HEK293 (cell line): ENCODE measurements around the gene FIBCD1.

Source experiments
- GLI2 ChIP-seq: fragments of 450-650 bp; formaldehyde crosslinking; IDR thresholded peaks from 2 replicates; pipeline ENCODE4; 2017; ENCODE audit warnings: missing biosample characterization, missing genetic modification characterization, low read depth, borderline replicate concordance
- GLIS2 ChIP-seq: fragments of 450-650 bp; formaldehyde crosslinking; IDR thresholded peaks from 2 replicates; pipeline ENCODE4 v1.5.1; 2016; ENCODE audit warnings: missing biosample characterization, missing genetic modification characterization
- OVOL3 ChIP-seq: fragments of 450-650 bp; formaldehyde crosslinking; IDR thresholded peaks from 2 replicates; pipeline ENCODE4 v1.5.1; 2016; ENCODE audit warnings: missing biosample characterization, missing genetic modification characterization
- SCRT1 ChIP-seq: fragments of 450-650 bp; formaldehyde crosslinking; IDR thresholded peaks from 2 replicates; pipeline ENCODE4 v1.5.1; 2016; ENCODE audit warnings: missing biosample characterization, missing genetic modification characterization, borderline replicate concordance
- YY2 ChIP-seq: fragments of 450-650 bp; formaldehyde crosslinking; IDR thresholded peaks from 2 replicates; pipeline ENCODE4 v1.5.1; 2016; ENCODE audit warnings: missing biosample characterization, missing genetic modification characterization
- ZBTB17 ChIP-seq: fragments of 450-650 bp; formaldehyde crosslinking; IDR thresholded peaks from 2 replicates; pipeline ENCODE4 v1.5.1; 2016; ENCODE audit warnings: missing biosample characterization, missing genetic modification characterization
- ZBTB20 ChIP-seq: fragments of 450-650 bp; formaldehyde crosslinking; IDR thresholded peaks from 2 replicates; pipeline ENCODE4 v1.5.1; 2016; ENCODE audit warnings: missing biosample characterization, missing genetic modification characterization
- ZFP69B ChIP-seq: fragments of 450-650 bp; formaldehyde crosslinking; IDR thresholded peaks from 2 replicates; pipeline ENCODE4 v1.5.1; 2016; ENCODE audit warnings: missing biosample characterization, missing genetic modification characterization
- ZNF221 ChIP-seq: fragments of 450-650 bp; formaldehyde crosslinking; IDR thresholded peaks from 2 replicates; pipeline ENCODE4 v1.5.1; 2017; ENCODE audit warnings: missing biosample characterization, missing genetic modification characterization, borderline replicate concordance
- ZNF23 ChIP-seq: fragments of 450-650 bp; formaldehyde crosslinking; IDR thresholded peaks from 2 replicates; pipeline ENCODE4 v1.5.1; 2016; ENCODE audit warnings: missing biosample characterization, missing genetic modification characterization, borderline replicate concordance
- ZNF248 ChIP-seq: fragments of 450-650 bp; formaldehyde crosslinking; IDR thresholded peaks from 2 replicates; pipeline ENCODE4 v1.5.1; 2017; ENCODE audit warnings: missing biosample characterization, missing genetic modification characterization
- ZNF549 ChIP-seq: fragments of 450-650 bp; IDR thresholded peaks from 2 replicates; pipeline ENCODE4 v1.5.1; 2018; ENCODE audit warnings: missing biosample characterization, missing genetic modification characterization, mild to moderate bottlenecking, inconsistent platforms, moderate library complexity
- ZNF600 ChIP-seq: fragments of 450-650 bp; formaldehyde crosslinking; IDR thresholded peaks from 2 replicates; pipeline ENCODE4 v1.5.1; 2016; ENCODE audit warnings: missing biosample characterization, missing genetic modification characterization
- ZNF664 ChIP-seq: fragments of 450-650 bp; formaldehyde crosslinking; IDR thresholded peaks from 2 replicates; pipeline ENCODE4 v1.5.1; 2016; ENCODE audit warnings: missing biosample characterization, missing genetic modification characterization
- ZNF76 ChIP-seq: fragments of 450-650 bp; formaldehyde crosslinking; IDR thresholded peaks from 2 replicates; pipeline ENCODE4; 2016; ENCODE audit warnings: low read depth, missing biosample characterization, missing genetic modification characterization, borderline replicate concordance
- ZNF777 ChIP-seq: fragments of 450-650 bp; formaldehyde crosslinking; IDR thresholded peaks from 2 replicates; pipeline ENCODE4 v1.5.1; 2017; ENCODE audit warnings: missing biosample characterization, missing genetic modification characterization, borderline replicate concordance
- ZSCAN23 ChIP-seq: fragments of 450-650 bp; formaldehyde crosslinking; IDR thresholded peaks from 2 replicates; pipeline ENCODE4 v1.5.1; 2016; ENCODE audit warnings: missing biosample characterization, missing genetic modification characterization
- TF ChIP-seq, protein P1 (sequence below): fragments of 450-650 bp; formaldehyde crosslinking; IDR thresholded peaks from 2 replicates; pipeline ENCODE4 v1.5.1; 2016; ENCODE audit warnings: missing biosample characterization, missing genetic modification characterization
- TF ChIP-seq, protein P2 (sequence below): fragments of 450-650 bp; formaldehyde crosslinking; optimal IDR thresholded peaks from 2 replicates; pipeline ENCODE3; 2016; ENCODE audit warnings: missing biosample characterization, mild to moderate bottlenecking, missing genetic modification characterization
- TF ChIP-seq, protein P3 (sequence below): fragments of 450-650 bp; formaldehyde crosslinking; IDR thresholded peaks from 2 replicates; pipeline ENCODE4 v1.5.1; 2016; ENCODE audit warnings: missing biosample characterization, missing genetic modification characterization
- TF ChIP-seq, protein P4 (sequence below): fragments of 450-650 bp; formaldehyde crosslinking; IDR thresholded peaks from 2 replicates; pipeline ENCODE4 v1.5.1; 2017; ENCODE audit warnings: missing biosample characterization, missing genetic modification characterization
- TF ChIP-seq, protein P5 (sequence below): fragments of 450-650 bp; formaldehyde crosslinking; IDR thresholded peaks from 2 replicates; pipeline ENCODE4 v1.5.1; 2016; ENCODE audit warnings: missing biosample characterization, missing genetic modification characterization
- TF ChIP-seq, protein P6 (sequence below): fragments of 450-650 bp; formaldehyde crosslinking; IDR thresholded peaks from 2 replicates; pipeline ENCODE4 v1.5.1; 2016; ENCODE audit warnings: missing biosample characterization, missing genetic modification characterization
- TF ChIP-seq, protein P7 (sequence below): fragments of 450-650 bp; formaldehyde crosslinking; IDR thresholded peaks from 2 replicates; pipeline ENCODE4 v1.5.1; 2016; ENCODE audit warnings: missing biosample characterization, missing genetic modification characterization
- TF ChIP-seq, protein P8 (sequence below): fragments of 450-650 bp; formaldehyde crosslinking; IDR thresholded peaks from 2 replicates; pipeline ENCODE4 v1.5.1; 2016; ENCODE audit warnings: missing biosample characterization, missing genetic modification characterization
- TF ChIP-seq, protein P9 (sequence below): fragments of 450-650 bp; formaldehyde crosslinking; IDR thresholded peaks from 2 replicates; pipeline ENCODE4 v1.5.1; 2016; ENCODE audit warnings: missing biosample characterization, missing genetic modification characterization

The FIBCD1 gene

DNA sequence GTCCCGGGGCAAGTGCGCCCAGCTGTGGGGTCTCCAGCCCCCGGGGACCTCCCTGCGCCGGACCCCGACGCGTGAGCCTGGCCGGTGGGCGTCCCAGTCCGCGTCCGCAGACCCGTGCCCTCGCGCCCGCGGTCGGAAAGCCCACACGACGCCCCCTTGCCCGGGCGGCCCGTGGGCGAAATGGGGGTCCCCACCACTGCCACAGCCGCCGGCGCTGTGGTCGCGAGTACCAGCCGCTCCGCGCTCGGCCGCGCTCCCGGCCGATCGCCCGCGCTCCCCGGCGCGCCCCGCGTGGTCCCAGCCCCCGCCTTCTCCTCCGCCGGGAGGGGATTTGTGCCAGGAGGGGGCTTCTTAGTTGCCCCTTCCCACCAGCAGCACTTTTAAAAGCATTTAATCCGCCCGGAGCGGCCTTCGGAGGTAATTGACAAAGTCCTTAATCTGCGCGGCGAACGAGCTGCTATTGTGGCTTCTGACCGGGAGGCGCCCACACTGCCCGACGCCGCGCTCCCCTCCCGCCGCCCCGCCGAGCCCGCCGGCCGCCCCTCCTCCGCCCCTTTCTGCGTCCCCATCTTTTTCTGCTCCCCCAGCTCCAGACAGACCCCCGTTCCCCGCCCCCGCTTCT is 469 bp upstream of the FIBCD1 start (continued):
- TF ChIP-seq ZSCAN23 (no peak), ZNF549 (tag by site-specific recombination) (no peak), ZNF76 (no peak), ZNF664 (no peak), ZBTB20 (tag by site-specific recombination) (0 out of 2 replicates have a peak, but pooled peaks have one; percentile 1), GLIS2 (tag by site-specific recombination) (peak; percentile 44; the same call in 1 of the 2 replicates), ZNF221 (tag by site-specific recombination) (no peak), SCRT1 (no peak), OVOL3 (tag by site-specific recombination) (no peak), ZBTB17 (no peak), ZNF600 (tag by site-specific recombination) (no peak), ZNF777 (tag by site-specific recombination) (no peak), ZFP69B (tag by site-specific recombination) (no peak), GLI2 (tag by site-specific recombination) (no peak), ZNF23 (tag by site-specific recombination) (no peak), YY2 (tag by site-specific recombination) (no peak), ZNF248 (no peak)
- TF ChIP-seq, protein P1, sequence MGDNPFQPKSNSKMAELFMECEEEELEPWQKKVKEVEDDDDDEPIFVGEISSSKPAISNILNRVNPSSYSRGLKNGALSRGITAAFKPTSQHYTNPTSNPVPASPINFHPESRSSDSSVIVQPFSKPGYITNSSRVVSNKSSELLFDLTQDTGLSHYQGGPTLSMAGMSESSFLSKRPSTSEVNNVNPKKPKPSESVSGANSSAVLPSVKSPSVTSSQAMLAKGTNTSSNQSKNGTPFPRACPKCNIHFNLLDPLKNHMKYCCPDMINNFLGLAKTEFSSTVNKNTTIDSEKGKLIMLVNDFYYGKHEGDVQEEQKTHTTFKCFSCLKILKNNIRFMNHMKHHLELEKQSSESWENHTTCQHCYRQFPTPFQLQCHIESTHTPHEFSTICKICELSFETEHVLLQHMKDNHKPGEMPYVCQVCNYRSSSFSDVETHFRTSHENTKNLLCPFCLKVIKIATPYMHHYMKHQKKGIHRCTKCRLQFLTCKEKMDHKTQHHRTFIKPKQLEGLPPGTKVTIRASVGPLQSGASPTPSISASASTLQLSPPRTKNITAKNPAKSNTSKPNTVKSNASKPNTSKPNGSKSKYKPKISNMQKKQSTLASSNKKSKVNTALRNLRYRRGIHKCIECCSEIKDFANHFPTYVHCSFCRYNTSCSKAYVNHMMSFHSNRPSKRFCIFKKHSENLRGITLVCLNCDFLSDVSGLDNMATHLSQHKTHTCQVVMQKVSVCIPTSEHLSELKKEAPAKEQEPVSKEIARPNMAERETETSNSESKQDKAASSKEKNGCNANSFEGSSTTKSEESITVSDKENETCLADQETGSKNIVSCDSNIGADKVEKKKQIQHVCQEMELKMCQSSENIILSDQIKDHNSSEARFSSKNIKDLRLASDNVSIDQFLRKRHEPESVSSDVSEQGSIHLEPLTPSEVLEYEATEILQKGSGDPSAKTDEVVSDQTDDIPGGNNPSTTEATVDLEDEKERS = no peak
- TF ChIP-seq, protein P2, sequence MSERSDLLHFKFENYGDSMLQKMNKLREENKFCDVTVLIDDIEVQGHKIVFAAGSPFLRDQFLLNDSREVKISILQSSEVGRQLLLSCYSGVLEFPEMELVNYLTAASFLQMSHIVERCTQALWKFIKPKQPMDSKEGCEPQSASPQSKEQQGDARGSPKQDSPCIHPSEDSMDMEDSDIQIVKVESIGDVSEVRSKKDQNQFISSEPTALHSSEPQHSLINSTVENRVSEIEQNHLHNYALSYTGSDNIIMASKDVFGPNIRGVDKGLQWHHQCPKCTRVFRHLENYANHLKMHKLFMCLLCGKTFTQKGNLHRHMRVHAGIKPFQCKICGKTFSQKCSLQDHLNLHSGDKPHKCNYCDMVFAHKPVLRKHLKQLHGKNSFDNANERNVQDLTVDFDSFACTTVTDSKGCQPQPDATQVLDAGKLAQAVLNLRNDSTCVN (tag by site-specific recombination) = peak; percentile 55
- TF ChIP-seq, protein P3, sequence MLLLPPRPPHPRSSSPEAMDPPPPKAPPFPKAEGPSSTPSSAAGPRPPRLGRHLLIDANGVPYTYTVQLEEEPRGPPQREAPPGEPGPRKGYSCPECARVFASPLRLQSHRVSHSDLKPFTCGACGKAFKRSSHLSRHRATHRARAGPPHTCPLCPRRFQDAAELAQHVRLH (tag by site-specific recombination) = no peak
- TF ChIP-seq, protein P4, sequence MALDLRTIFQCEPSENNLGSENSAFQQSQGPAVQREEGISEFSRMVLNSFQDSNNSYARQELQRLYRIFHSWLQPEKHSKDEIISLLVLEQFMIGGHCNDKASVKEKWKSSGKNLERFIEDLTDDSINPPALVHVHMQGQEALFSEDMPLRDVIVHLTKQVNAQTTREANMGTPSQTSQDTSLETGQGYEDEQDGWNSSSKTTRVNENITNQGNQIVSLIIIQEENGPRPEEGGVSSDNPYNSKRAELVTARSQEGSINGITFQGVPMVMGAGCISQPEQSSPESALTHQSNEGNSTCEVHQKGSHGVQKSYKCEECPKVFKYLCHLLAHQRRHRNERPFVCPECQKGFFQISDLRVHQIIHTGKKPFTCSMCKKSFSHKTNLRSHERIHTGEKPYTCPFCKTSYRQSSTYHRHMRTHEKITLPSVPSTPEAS (tag by site-specific recombination) = no peak
- TF ChIP-seq, protein P5, sequence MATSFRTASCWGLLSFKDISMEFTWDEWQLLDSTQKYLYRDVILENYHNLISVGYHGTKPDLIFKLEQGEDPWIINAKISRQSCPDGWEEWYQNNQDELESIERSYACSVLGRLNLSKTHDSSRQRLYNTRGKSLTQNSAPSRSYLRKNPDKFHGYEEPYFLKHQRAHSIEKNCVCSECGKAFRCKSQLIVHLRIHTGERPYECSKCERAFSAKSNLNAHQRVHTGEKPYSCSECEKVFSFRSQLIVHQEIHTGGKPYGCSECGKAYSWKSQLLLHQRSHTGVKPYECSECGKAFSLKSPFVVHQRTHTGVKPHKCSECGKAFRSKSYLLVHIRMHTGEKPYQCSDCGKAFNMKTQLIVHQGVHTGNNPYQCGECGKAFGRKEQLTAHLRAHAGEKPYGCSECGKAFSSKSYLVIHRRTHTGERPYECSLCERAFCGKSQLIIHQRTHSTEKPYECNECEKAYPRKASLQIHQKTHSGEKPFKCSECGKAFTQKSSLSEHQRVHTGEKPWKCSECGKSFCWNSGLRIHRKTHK (tag by site-specific recombination) = no peak
- TF ChIP-seq, protein P6, sequence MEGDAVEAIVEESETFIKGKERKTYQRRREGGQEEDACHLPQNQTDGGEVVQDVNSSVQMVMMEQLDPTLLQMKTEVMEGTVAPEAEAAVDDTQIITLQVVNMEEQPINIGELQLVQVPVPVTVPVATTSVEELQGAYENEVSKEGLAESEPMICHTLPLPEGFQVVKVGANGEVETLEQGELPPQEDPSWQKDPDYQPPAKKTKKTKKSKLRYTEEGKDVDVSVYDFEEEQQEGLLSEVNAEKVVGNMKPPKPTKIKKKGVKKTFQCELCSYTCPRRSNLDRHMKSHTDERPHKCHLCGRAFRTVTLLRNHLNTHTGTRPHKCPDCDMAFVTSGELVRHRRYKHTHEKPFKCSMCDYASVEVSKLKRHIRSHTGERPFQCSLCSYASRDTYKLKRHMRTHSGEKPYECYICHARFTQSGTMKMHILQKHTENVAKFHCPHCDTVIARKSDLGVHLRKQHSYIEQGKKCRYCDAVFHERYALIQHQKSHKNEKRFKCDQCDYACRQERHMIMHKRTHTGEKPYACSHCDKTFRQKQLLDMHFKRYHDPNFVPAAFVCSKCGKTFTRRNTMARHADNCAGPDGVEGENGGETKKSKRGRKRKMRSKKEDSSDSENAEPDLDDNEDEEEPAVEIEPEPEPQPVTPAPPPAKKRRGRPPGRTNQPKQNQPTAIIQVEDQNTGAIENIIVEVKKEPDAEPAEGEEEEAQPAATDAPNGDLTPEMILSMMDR = no peak
- TF ChIP-seq, protein P7, sequence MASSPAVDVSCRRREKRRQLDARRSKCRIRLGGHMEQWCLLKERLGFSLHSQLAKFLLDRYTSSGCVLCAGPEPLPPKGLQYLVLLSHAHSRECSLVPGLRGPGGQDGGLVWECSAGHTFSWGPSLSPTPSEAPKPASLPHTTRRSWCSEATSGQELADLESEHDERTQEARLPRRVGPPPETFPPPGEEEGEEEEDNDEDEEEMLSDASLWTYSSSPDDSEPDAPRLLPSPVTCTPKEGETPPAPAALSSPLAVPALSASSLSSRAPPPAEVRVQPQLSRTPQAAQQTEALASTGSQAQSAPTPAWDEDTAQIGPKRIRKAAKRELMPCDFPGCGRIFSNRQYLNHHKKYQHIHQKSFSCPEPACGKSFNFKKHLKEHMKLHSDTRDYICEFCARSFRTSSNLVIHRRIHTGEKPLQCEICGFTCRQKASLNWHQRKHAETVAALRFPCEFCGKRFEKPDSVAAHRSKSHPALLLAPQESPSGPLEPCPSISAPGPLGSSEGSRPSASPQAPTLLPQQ (tag by site-specific recombination) = 0 out of 2 replicates have a peak, but pooled peaks have one; percentile 9
- TF ChIP-seq, protein P8, sequence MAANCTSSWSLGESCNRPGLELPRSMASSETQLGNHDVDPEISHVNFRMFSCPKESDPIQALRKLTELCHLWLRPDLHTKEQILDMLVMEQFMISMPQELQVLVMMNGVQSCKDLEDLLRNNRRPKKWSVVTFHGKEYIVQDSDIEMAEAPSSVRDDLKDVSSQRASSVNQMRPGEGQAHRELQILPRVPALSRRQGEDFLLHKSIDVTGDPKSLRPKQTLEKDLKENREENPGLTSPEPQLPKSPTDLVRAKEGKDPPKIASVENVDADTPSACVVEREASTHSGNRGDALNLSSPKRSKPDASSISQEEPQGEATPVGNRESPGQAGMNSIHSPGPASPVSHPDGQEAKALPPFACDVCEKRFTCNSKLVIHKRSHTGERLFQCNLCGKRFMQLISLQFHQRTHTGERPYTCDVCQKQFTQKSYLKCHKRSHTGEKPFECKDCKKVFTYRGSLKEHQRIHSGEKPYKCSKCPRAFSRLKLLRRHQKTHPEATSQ (tag by site-specific recombination) = no peak
- TF ChIP-seq, protein P9, sequence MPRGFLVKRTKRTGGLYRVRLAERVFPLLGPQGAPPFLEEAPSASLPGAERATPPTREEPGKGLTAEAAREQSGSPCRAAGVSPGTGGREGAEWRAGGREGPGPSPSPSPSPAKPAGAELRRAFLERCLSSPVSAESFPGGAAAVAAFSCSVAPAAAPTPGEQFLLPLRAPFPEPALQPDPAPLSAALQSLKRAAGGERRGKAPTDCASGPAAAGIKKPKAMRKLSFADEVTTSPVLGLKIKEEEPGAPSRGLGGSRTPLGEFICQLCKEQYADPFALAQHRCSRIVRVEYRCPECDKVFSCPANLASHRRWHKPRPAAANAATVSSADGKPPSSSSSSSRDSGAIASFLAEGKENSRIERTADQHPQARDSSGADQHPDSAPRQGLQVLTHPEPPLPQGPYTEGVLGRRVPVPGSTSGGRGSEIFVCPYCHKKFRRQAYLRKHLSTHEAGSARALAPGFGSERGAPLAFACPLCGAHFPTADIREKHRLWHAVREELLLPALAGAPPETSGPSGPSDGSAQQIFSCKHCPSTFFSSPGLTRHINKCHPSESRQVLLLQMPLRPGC (tag by site-specific recombination) = no peak
